ENCODE results near the gene DIP2B.

The DIP2B gene

DNA sequence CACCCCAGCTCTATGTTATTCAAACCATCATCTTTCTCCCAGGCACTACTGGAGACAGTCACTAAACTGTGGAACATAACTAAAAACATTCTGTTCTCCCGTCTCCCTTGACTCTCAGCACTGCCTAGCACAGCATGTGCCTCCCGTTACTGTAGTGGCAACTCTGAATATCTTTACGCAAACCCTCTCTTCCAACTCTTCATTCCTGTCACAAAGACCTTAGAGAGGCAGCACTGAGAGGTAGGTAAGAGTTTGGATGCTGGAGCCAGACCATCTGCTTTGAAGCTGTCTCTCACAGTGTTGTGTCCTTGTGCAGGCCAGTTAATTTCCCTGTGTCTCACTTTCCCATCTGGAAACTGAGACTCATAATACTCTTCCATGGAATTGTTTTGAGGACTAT lies 108.1 kb downstream of the DIP2B start:
- DNase-seq (ENCODE audit: low read depth) = no peak

DNA sequence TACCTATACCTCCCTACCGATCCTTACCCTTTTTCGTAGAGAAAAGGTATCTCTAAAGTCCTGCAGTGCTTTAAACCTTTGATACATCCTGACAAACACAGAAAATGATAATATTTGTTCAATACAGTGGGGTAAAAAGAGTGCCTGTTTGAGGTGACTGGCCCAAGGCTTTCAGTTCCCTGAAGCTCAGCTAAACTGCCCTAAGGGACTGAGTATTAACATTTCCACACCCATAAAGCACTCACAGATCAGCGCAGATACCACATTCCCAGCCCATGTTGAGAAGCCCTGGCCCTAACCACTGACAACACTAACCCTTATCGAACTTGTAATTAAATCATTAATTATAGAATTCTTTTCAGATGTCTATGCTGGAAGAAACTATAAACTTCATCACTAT lies 108.7 kb downstream of the DIP2B start:
- no peak for DNase-seq (ENCODE audit: low read depth)

DNA sequence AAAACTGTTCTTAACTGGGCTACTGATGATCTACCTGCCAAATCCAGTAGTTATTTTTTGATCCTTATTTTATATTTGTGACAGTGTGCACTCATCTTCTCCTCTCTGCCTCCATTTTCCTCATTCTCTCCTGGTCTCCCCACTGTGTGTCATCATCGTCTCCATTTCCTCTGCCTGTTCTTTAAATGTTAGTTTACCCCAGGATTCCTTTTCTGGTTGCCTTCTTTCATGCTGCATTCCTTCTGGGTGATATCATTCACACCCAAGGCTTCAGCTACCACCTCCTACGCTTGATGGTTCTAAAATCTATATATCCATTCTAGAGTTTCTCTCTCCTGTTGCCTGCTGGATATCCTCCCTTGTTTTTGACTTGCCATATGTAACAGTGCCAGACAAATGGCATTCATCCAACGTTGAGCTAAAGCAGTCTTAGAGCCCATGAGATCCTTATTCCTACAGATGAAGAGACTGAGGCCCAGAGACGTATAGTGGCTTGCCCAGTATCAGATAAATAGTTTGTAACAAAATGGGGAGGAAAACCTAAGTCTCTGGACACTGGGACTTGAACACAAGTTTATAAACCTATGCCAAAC lies 109.5 kb downstream of the DIP2B start:
- DNase-seq (ENCODE audit: low read depth) = no peak

DNA sequence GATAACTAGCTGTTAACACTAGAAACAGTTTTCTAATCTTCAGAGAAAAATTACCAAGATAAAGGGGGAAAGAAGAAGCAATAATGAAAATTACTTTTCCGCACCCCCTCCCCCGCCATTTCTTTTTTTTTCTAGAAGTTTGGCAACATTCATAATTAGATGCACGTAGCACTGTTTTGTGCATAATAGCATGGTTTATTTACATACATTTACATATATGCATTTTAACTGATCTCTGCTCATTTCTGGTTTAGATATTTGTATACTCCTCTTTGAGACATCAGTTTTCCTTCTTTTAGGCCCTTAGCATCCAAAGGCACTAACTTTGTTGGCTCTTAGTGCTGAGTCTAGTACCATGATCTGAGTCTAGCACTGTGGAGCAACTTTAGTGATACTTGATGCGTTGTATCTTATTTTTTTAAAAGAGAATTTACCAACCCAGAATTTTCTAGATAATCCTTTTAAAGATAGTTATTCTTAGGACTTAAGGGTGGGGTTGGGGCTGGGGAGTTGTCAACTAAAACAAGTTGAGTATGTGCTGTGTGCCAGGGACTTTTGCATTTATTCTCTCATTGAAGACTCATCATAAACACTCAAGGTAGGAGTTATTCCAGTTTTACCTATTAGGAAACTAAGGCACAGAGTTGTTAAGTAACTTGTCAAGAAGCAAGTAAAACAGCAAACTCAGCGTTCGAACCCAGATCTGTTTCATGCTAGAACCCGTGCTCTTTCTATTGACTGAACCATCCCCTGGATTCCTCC lies 110.5 kb downstream of the DIP2B start:
- DNase-seq (ENCODE audit: low read depth) = no peak

DNA sequence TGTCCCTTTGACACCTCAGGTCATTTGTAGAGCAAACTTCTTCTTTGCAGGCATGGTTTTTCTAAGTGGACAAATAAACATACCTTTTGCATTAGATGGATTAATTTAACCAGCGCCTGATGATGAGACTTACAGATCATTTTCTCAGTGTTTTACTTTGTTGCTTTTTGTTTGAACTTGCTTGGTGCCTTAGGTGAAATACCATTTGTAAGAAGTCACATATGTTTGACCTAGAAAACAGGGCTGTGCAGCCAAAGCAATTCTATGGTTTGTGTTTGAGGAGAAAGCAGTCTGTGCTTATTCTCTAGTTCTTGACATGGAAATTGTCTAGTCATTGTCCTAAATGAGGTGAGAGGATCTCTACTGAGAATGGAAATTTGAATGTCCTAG lies 111.1 kb downstream of the DIP2B start:
- no peak for DNase-seq (ENCODE audit: low read depth)

DNA sequence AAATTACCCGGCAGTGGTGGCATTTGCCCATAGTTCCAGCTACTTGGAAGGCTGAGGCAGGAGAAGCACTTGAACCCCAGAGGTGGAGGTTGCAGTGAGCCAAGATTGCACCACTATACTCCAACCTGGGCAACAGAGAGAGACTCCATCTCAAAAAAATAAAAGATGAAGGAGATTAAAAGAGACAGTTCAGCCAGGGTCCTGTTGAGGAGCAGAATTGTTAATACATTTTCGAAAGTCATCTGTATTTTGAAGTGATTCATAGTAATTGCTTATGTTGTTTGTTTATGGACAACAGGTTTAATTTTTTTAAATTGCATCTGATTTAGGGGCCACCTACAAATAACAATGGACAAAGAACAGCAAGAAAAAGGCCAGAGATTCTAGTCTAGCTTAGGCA lies 112.9 kb downstream of the DIP2B start:
- no peak for DNase-seq (ENCODE audit: low read depth)

DNA sequence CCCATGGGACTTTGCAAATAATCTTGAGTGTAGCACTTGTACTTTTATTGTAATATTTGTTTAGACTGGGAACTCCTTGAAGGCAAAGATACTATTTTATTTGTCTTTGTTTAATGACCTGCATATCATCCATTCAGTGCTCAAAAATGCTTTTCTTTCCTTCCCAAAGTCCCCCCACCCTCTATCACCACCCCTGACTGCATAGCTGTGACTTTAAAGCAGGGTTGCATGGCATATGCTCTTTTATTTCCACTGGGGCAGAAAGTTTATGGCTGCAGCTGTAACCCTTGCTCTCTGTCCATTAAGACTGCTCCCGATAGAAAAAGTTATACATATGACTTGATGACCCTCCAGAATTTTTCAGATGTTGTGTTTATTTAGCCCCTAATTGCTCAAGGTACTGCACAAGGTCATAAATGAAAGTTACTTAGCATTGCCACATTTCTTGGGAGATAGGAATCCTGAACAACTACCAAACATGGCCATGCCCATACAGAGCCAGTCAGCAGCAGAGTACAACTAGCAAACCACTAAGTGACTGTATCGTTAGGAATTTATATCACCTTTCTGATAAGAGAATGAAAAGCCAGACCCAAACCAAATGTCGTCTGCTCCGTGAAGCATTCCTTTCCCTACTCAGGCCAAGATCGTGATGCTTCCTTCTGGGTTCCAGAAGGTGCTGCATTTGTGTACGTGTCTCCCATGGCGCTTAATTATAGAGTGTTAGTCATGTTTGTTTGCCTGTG lies 114.3 kb downstream of the DIP2B start:
- DNase-seq (ENCODE audit: low read depth) = no peak

DNA sequence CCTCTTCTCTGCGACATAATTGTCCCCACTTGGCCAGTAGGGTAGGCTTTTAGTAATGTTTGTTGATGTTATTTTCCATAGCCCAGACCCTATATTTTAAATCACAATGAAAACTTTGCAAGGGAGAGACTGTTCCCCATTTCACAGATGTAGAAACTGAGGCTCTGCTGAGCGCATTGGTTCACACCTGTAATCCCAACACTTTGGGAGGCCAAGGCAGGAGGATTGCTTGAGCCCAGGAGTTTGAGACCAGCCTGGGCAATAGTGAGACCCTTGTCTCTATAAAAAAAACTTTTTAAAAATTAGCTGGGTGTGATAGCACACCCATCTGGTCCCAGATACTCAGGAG lies 114.8 kb downstream of the DIP2B start:
- no peak for DNase-seq (ENCODE audit: low read depth)

DNA sequence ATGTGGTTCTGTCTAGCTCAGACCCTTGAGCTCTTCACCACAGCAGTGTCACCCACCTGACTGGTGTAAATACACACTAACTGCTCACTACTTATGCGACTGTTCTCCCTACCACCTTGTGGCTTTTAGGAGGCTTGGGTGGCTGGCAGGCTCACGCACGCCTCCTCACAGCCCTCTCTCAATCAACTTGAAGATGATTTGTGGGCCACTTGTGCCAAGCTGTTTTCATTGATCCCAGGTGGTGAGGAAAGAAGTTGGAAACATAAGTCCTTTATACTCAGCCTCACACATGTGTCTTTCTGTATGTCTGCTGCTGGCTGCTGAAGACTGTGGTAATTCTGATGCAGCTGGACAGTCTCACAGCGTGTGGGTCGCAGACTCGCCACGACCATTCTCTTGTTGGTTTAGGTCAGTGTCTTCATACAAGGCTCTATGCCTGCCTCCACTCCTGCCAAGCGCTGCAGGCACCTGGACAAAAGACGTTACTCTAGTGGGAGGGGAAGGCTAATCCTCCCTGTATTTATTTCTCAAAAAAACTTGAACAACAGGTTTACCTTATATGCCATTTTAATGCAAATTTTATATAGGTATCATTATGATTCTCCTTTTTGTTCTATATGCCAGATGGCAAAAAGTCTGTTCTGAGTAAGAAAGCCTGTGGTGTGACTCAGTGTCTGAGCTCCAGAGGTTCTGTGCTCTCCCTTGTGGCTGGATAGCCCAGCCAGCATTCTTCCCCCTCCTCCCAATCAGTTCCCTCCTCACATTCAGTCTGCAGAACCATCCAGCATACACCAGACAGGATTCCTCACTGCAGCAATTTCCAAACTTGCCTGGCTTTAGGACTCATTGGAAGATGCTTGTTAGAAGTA lies 115.6 kb downstream of the DIP2B start:
- DNase-seq (ENCODE audit: low read depth) = no peak

DNA sequence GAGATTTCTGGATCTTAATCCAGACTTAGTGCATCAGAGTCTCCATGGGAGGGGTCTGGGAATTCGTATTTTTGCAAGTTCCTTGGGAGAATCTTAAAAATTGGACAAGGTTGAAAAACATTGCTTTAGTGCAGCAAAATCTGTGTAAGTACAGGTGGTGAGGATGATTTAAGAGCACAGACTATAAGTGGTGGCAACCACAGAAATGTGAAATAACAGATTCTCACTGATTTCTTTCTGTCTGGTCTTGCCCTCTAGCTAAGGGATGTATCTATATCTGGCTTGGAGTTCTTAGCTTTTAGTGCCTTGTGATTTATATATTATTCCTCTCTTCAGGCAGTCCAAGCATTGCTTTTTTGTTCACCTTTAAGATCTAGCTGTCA lies 116.2 kb downstream of the DIP2B start:
- DNase-seq (ENCODE audit: low read depth) = no peak

DNA sequence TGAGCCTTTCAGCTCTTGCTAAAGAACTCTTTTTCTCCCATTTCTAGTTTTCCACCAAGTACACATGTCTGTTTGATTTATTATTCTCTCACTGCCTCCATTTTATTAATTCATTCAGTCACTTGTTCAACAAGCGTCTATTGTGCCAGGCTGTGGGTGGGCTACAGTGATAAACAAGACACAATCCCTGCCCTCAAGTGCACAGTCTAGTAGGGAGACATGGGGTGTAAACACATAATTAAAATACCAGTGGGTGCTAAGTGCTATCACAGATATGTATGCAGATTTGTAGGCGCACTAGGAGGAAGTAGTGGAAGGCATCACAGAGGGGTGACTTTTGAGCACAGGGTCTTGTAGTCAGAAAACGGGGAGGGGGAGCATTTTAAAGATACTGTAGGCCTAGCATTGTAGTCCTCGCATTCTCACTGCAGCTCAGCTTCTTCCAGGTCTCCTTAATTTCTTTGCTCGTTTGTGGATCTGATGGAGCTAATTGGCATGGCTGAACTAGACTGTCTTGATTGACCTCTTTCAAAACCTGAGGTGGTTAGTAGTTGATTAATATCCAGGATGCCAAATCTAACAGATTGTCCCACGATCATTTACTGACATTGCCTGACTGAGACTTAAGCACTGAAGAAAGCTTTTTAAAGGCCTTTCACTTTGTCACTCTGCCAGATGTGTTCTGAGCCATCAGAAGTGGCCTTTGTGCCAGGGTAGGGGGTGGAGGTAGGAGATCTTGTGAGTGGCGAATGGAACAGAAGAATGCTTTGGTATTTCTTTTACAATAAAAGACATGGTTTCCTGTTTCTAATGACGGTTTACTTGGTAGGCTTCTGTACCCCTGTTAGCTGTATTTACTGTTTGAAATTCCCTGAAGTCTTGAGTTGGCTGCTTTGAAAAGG lies 116.9 kb downstream of the DIP2B start:
- no peak for DNase-seq (ENCODE audit: low read depth)

DNA sequence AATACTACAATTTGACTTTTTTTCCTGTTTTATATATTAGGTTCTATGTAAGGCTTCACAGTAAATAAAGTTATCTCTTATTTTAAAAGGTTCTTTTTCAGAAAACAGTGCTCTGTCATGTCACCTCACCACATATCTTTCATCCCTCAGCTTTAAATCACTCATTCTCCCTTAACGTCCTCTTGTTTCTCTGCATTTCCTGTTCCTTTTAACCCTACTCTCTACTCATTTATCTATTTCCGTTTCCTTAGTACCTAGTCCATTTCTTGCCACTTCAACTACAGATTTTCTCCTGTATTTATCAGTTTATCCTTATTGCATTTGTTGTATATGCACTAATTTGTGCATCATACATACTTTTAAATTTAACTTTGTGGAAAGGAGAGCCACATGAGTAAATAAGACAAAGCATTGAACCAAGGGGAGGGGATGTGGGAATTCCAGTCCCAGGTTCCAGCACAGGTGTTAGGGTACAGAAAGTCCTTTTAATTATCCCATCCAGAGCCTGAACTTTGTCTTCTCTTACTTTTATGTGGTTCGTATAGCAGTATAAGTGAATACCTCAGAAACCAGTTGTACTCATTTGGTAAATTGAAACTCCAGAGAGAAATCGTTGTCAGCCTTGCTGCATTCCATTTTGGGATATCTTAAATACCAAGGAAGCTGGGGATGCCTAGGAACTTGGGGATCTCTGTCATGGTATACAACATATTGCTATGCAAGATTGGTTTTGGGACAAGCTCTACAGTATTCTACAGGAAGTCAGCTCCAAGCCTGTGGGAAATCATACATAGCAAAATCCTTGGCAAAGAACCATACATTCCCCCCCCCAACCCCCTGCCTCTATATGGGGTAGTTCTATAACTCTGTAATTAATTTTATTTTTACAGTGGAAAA lies 120.5 kb downstream of the DIP2B start:
- no peak for DNase-seq (ENCODE audit: low read depth)

DNA sequence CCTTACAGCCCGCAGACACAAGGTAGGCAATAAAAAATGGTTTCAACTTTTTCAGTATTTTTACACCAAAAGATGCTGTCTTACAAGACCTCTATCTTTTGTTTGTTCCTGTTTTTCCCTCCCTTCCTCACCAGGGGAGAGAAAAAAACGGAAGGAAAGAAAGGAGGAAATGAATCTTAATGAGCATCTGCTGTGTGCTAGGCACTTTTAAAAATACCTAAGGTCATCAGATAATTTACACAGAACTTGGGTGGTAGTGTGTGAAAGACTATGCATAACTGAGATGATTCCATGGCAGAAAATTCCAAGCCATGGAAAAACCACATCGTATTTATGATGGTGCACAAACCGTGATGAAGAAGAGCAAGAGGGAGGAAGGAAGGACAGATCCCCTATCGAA lies 121.2 kb downstream of the DIP2B start:
- DNase-seq (ENCODE audit: low read depth) = no peak

DNA sequence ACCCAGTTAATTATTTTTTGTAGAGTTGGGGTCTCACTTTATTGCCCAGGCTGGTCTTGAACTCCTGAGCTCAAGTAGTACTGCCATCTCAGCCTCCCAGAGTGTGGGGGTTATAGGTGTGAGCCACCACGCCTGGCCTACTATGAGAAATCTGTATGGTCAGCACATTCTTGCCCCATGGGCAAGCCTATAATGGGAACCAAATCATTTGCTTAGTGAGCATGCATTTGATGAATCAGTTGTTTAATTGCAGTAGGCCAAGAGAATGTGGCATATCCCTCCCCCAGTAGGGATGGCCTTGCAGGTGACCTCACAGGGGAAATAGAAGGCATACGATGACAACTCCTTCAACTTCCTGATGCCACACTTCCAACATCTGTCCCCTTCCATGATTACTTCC lies 122.7 kb downstream of the DIP2B start:
- no peak for DNase-seq (ENCODE audit: low read depth)

DNA sequence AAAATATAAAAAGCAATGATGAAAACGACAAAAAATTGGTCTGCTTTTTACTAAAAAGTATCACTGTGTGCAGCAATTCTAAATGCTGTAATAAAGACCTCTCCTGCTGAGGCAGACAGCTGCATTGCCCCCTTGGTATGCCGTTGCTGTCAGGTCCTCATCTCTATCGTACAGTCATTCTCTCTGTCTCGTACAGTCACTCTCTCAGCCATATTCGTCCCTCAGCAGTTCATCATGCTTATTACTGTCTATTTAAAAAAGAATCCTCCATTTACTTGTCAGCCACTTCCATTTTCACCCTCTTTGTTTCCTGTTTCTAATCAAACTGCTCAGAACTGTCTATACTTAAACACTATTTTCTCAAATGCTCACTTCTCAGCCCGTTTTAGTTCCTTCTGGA lies 123.6 kb downstream of the DIP2B start:
- DNase-seq (ENCODE audit: low read depth) = no peak

DNA sequence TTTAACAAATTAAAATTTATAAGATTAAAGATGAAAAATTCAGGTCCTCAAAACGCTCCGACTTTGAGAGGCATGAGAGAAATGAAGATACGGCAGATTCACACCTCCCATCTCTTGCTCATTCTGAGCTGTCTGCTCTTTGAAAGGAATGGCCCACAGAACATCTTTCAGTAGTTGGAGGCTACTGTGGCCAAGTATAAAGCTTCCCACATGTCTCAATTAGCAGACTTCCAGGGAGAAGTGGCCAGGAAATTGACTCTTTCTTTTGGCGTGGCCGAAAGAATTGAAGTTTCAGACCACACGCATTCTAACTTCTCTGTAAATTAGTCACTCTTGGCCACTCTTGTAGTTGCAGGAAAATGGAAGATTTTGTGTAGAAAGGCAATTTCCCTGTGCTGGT lies 129.2 kb downstream of the DIP2B start:
- no peak for DNase-seq (ENCODE audit: low read depth)

DNA sequence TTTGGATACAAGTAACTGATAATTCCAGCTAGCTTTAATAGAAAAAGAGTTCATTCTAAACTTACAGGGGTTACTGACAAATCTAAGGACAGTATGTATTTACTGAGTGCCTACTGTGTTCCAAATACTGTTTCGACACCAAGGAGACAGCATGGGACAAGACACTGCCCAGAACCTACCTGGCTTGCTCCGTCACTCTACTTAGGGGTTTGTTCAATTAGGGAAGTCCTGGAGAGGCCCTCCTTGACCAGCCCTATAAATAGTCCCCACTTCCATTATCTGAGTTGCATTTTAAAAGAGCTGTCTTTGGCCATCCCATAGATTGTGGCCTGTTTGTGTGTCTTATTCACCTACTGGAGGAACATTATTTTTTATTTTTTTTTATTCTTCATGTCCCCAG lies 129.6 kb downstream of the DIP2B start:
- DNase-seq (ENCODE audit: low read depth) = no peak

DNA sequence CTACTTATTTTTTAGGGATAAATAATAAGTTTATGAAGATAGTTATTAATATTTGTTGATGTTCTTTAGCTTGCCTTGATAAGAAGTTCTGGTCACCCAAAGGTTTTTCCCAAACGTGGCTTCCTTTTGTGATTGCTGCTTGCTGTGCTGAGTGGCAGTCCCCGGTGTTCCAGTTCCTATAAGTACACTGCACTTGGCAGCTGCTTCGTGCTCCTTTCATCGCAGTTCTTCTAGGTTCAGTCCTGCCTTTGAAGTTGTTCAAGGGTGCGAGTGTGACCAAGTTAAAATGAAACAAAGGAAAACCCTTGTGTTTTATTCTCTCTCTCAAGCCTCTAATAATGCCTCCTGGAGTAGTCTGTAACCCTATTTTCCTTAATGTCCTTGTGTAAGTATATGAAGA lies 130.6 kb downstream of the DIP2B start:
- DNase-seq (ENCODE audit: low read depth) = no peak

DNA sequence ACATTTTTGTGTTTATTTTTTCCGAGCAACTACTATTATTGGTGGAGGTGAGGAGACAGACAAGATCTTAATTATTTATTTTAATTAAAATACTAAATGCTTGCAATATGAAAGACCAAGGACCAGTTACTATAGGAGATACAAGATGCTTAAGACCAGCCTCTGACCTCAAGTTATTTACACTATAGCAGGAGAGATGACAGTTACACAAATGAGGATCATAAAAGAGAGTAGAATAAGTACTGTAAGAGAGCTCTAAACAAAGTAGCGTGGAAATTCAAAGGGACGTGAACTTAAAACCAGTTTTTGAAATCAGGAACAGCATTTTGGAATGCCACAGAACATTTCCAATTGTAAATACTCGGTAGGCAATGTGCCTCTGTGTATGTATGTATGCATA lies 131.1 kb downstream of the DIP2B start:
- no peak for DNase-seq (ENCODE audit: low read depth)

DNA sequence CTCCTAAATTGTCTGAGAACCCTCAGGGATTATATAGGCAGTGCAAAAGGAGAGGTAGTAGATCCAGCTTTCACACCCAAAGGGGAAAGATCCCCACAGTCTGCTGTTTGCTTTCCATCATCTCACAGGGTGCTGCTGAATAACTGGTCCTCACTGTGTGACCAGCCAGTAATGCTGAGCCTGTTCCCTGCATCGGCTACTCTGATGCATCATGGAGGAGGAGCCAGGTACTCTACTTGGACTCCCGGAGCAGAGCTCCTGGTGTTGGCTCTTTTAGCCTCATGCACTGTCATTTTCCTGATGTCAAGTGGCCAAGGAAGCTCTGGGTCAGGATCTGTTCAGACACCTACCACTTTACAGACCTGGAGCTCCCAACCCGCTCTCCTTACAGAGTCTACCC lies 131.7 kb downstream of the DIP2B start:
- DNase-seq (ENCODE audit: low read depth) = no peak
